ENCODE data around the gene METTL16. TPM values are rescaled to one million over a fixed set of nuclear protein-coding genes. Genes with fewer than 3 reads are reported as not detected.
A peak's percentile ranks its signal among the peaks of the same experiment; 100 is the strongest.

METTL16 gene
- total RNA-seq, 2 experiments from 2014 or later: 55.7 to 58.0 TPM

GRCh38 chr17:2403044-2403443 is 108.6 kb downstream of the METTL16 start:
- Histone ChIP-seq H3K27ac (ENCODE audit: low read depth in 1 of 2, low read length in 2 of 2) (no peak overlapping the region), H3K4me1 (ENCODE audit: insufficient read depth, low read length) (peaks cover 36% of the 10 kb centered on the region)

GRCh38 chr17:2402544-2402943 is 109.1 kb downstream of the METTL16 start:
- H3K4me3 Mint-ChIP-seq: peak overlapping the region; percentile 86
- TF ChIP-seq, protein P1, sequence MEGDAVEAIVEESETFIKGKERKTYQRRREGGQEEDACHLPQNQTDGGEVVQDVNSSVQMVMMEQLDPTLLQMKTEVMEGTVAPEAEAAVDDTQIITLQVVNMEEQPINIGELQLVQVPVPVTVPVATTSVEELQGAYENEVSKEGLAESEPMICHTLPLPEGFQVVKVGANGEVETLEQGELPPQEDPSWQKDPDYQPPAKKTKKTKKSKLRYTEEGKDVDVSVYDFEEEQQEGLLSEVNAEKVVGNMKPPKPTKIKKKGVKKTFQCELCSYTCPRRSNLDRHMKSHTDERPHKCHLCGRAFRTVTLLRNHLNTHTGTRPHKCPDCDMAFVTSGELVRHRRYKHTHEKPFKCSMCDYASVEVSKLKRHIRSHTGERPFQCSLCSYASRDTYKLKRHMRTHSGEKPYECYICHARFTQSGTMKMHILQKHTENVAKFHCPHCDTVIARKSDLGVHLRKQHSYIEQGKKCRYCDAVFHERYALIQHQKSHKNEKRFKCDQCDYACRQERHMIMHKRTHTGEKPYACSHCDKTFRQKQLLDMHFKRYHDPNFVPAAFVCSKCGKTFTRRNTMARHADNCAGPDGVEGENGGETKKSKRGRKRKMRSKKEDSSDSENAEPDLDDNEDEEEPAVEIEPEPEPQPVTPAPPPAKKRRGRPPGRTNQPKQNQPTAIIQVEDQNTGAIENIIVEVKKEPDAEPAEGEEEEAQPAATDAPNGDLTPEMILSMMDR (IDR thresholded peaks at IDR 0.05): no peak
- ATAC-seq (ENCODE audit: poor library complexity): no peak
- Histone ChIP-seq H3K27ac (ENCODE audit: low read depth in 1 of 2, low read length in 2 of 2) (peak overlapping the region in 1 of 2 donors; percentile 52), H3K4me3 (ENCODE audit: low read length) (peak overlapping the region; percentile 93), H3K9me3 (ENCODE audit: control insufficient read depth in 1 of 2, insufficient read depth in 1 of 2, low read length in 2 of 2) (no peaks in the 10 kb centered on the region), H3K4me1 (ENCODE audit: insufficient read depth, low read length) (peaks cover 41% of the 10 kb centered on the region), H3K36me3 (ENCODE audit: insufficient read depth, low read length) (no peaks in the 10 kb centered on the region), H3K27me3 (ENCODE audit: control insufficient read depth in 1 of 2, insufficient read depth in 2 of 2, low read length in 2 of 2) (no peaks in the 10 kb centered on the region)
- no peaks in the 10 kb centered on the region for H3K9me3 Mint-ChIP-seq
- POLR2A ChIA-PET: interaction anchor here (1.7 to 6.5 kb wide), 4 partner anchors 11 to 109 kb away, joined by 6 to 132 read pairs (median 42); partner anchors contain the start of gene METTL16
- CTCF ChIA-PET: interaction anchor here (1.4 to 7.8 kb wide), 4 partner anchors 10 to 348 kb away, joined by 3 to 52 read pairs (median 8); partner anchors contain the start of gene HIC1
- intact Hi-C loops (cut with DNase I, micrococcal nuclease): loop anchor here (2.0 to 5.0 kb wide), 3 partner anchors 14 to 360 kb away; partner anchors contain the start of gene OVCA2 (in 1 of the 2)
- DNase-seq: peak in 1 of 14 experiments; percentile 33
- no peaks in the 10 kb centered on the region for H3K27me3 Mint-ChIP-seq
- peaks cover 41% of the 10 kb centered on the region for H3K4me1 Mint-ChIP-seq (ENCODE audit: low read depth)
- H3K36me3 Mint-ChIP-seq (ENCODE audit: low read depth): peaks cover 28% of the 10 kb centered on the region
- peak overlapping the region; percentile 99 for H3K27ac Mint-ChIP-seq

More at GRCh38 chr17:2403044-2403443, 108.6 kb downstream of the METTL16 start:
- DNase-seq: no peak
- Histone ChIP-seq H3K4me3 (ENCODE audit: low read length) (no peak overlapping the region), H3K9me3 (ENCODE audit: control insufficient read depth in 1 of 2, insufficient read depth in 1 of 2, low read length in 2 of 2) (no peaks in the 10 kb centered on the region), H3K36me3 (ENCODE audit: insufficient read depth, low read length) (no peaks in the 10 kb centered on the region), H3K27me3 (ENCODE audit: control insufficient read depth in 1 of 2, insufficient read depth in 2 of 2, low read length in 2 of 2) (no peaks in the 10 kb centered on the region)
- Mint-ChIP-seq H3K4me1 (ENCODE audit: low read depth) (peaks cover 36% of the 10 kb centered on the region), H3K27me3 (no peaks in the 10 kb centered on the region), H3K36me3 (ENCODE audit: low read depth) (peaks cover 28% of the 10 kb centered on the region), H3K27ac (peak overlapping the region; percentile 99), H3K4me3 (peak overlapping the region; percentile 86), H3K9me3 (no peaks in the 10 kb centered on the region)
- no peak for ATAC-seq (ENCODE audit: poor library complexity)
- POLR2A ChIA-PET: interaction anchor here (4.9 to 6.5 kb wide), 2 partner anchors 11 to 20 kb away, joined by 69 to 132 read pairs; no protein-coding TSS in a partner anchor
- intact Hi-C loops (cut with DNase I, micrococcal nuclease): loop anchor here (2.0 to 5.0 kb wide), 3 partner anchors 14 to 361 kb away; partner anchors contain the start of gene OVCA2 (in 1 of the 2)
- TF ChIP-seq, protein P1 (IDR thresholded peaks at IDR 0.05): no peak
- CTCF ChIA-PET: interaction anchor here (1.4 to 7.8 kb wide), 3 partner anchors 10 to 21 kb away, joined by 3 to 52 read pairs (median 11); no protein-coding TSS in a partner anchor

- TF ChIP-seq, protein P1 (IDR thresholded peaks at IDR 0.05): no peak
- peak; percentile 58 for ATAC-seq (ENCODE audit: poor library complexity)
- H3K4me1 ChIP-seq (ENCODE audit: insufficient read depth, low read length): peaks cover 51% of the 10 kb centered on the region
- Mint-ChIP-seq H3K4me1 (ENCODE audit: low read depth) (peaks cover 47% of the 10 kb centered on the region), H3K27me3 (no peaks in the 10 kb centered on the region), H3K4me3 (peak overlapping the region; percentile 100), H3K9me3 (no peaks in the 10 kb centered on the region), H3K36me3 (ENCODE audit: low read depth) (peaks cover 28% of the 10 kb centered on the region), H3K27ac (peak overlapping the region; percentile 99)
- intact Hi-C loops (cut with DNase I, micrococcal nuclease): loop anchor here (1.0 to 5.0 kb wide), 8 partner anchors 8 to 359 kb away; partner anchors contain the start of genes SGSM2 (in 2 of the 2), TSR1 (in 2 of the 2) and OVCA2 (in 1 of the 2)
- H3K27me3 ChIP-seq (ENCODE audit: control insufficient read depth in 1 of 2, insufficient read depth in 2 of 2, low read length in 2 of 2): no peaks in the 10 kb centered on the region
- H3K9me3 ChIP-seq (ENCODE audit: control insufficient read depth in 1 of 2, insufficient read depth in 1 of 2, low read length in 2 of 2): no peaks in the 10 kb centered on the region
- peak overlapping the region; percentile 93 for H3K4me3 ChIP-seq (ENCODE audit: low read length)
- no peaks in the 10 kb centered on the region for H3K36me3 ChIP-seq (ENCODE audit: insufficient read depth, low read length)
- ChIA-PET POLR2A (interaction anchor here (0.5 to 6.5 kb wide), 19 partner anchors 9 to 1742 kb away, joined by 3 to 132 read pairs (median 4); partner anchors contain the start of genes METTL16, PAFAH1B1, SGSM2 and SMG6), CTCF (interaction anchor here (1.6 to 7.8 kb wide), 3 partner anchors 14 to 347 kb away, joined by 5 to 52 read pairs (median 11); partner anchors contain the start of gene HIC1)
- H3K27ac ChIP-seq (ENCODE audit: low read depth in 1 of 2, low read length in 2 of 2): peak overlapping the region; percentile 93 to 100
- peak; percentile 97 to 99 (median 99) for DNase-seq
Observed at GRCh38 chr17:2401426-2402221, 110.1 kb downstream of the METTL16 start.
